CD14-positive monocyte (primary cell): ENCODE data around the gene NXPH3. TPM values are rescaled to one million over a fixed set of nuclear protein-coding genes. Genes with fewer than 3 reads are reported as not detected.

Experiments used
- DNase-seq, 3 donors: peaks; one replicate each; pipeline ENCODE4 v3.0.0-alpha.2; 2011 to 2022
- H2AFZ ChIP-seq: 2 replicates; pipeline ENCODE4 v1.6.0; 2012; ENCODE audit warnings: mild to moderate bottlenecking, low read depth, low read length, inconsistent platforms; ENCODE audit not compliant: insufficient read depth, poor library complexity, severe bottlenecking
- H3K27ac ChIP-seq, 2 donors: 1 replicate in 1 of 2; 2 replicates in 1 of 2; pipeline ENCODE4 v1.5.1; 2012 to 2013; ENCODE audit warnings: low read length in 2 of 2, control low read depth in 1 of 2, inconsistent platforms in 1 of 2, low read depth in 1 of 2, mild to moderate bottlenecking in 1 of 2
- H3K27me3 ChIP-seq, 2 donors: one replicate each; pipeline versions ENCODE4 v1.6.0 to v1.6.1; 2011 to 2013; ENCODE audit warnings: low read length in 2 of 2; ENCODE audit not compliant: control insufficient read depth in 2 of 2, insufficient read depth in 2 of 2
- H3K36me3 ChIP-seq, 2 donors: replicated peaks in 1 of 2; 1 replicate in 1 of 2; 2 replicates in 1 of 2; pipeline versions ENCODE4 v1.5.1 to v1.6.1; 2012 to 2013; ENCODE audit warnings: low read length in 2 of 2, control low read depth in 1 of 2, inconsistent platforms in 1 of 2, mild to moderate bottlenecking in 1 of 2; ENCODE audit not compliant: insufficient read depth in 2 of 2, control insufficient read depth in 1 of 2
- H3K4me1 ChIP-seq, 2 donors: 1 replicate in 1 of 2; 2 replicates in 1 of 2; pipeline versions ENCODE4 v1.5.1 to v1.6.1; 2012 to 2013; ENCODE audit warnings: low read length in 2 of 2, control low read depth in 1 of 2, inconsistent platforms in 1 of 2, mild to moderate bottlenecking in 1 of 2, moderate library complexity in 1 of 2; ENCODE audit not compliant: insufficient read depth in 2 of 2, control insufficient read depth in 1 of 2
- H3K4me2 ChIP-seq: replicated peaks from 2 replicates; pipeline ENCODE3; 2012; ENCODE audit warnings: low read length, moderate library complexity, mild to moderate bottlenecking; ENCODE audit not compliant: poor library complexity, severe bottlenecking; ENCODE audit errors: extremely low read depth
- H3K4me3 ChIP-seq, 3 experiments: fragments of 200-600 bp in 1 of 3; sonication (generic) in 1 of 3; replicated peaks in 1 of 3; 1 replicate in 2 of 3; 2 replicates in 1 of 3; pipeline ENCODE4 v1.5.1; 2011 to 2013; ENCODE audit warnings: low read length in 3 of 3, mild to moderate bottlenecking in 3 of 3, control low read depth in 2 of 3, low read depth in 2 of 3, inconsistent platforms in 1 of 3, moderate library complexity in 1 of 3
- H3K79me2 ChIP-seq: 2 replicates; pipeline ENCODE4 v1.6.0; 2012; ENCODE audit warnings: mild to moderate bottlenecking, control low read depth, inconsistent platforms, low read length, moderate library complexity; ENCODE audit not compliant: insufficient read depth
- H3K9ac ChIP-seq: 2 replicates; pipeline ENCODE4 v1.6.0; 2017; ENCODE audit warnings: low read length, mild to moderate bottlenecking; ENCODE audit not compliant: insufficient read depth, poor library complexity, severe bottlenecking
- H3K9me3 ChIP-seq, 2 donors: replicated peaks in 1 of 2; 1 replicate in 1 of 2; 2 replicates in 1 of 2; pipeline versions ENCODE4 v1.5.1 to v1.6.1; 2012 to 2013; ENCODE audit warnings: low read length in 2 of 2, control low read depth in 1 of 2; ENCODE audit not compliant: control insufficient read depth in 1 of 2, insufficient read depth in 1 of 2
- H4K20me1 ChIP-seq: 2 replicates; pipeline ENCODE4 v1.6.0; 2012; ENCODE audit warnings: mild to moderate bottlenecking, low read length, control low read depth, moderate library complexity; ENCODE audit not compliant: insufficient read depth
- H3K27ac Mint-ChIP-seq, 7 donors: one replicate each; pipeline ENCODE4 v1.8.0; 2020; ENCODE audit warnings: mild to moderate bottlenecking in 7 of 7, mixed read lengths in 7 of 7, moderate library complexity in 6 of 7, inconsistent platforms in 2 of 7
- H3K27me3 Mint-ChIP-seq, 3 donors: one replicate each; pipeline ENCODE4 v1.8.0; 2021 to 2022; ENCODE audit warnings: low read depth in 3 of 3, mild to moderate bottlenecking in 3 of 3, mixed read lengths in 3 of 3, moderate library complexity in 3 of 3, inconsistent platforms in 1 of 3
- H3K36me3 Mint-ChIP-seq, 2 donors: one replicate each; pipeline ENCODE4 v1.8.0; 2020; ENCODE audit warnings: mixed read lengths in 2 of 2, inconsistent platforms in 1 of 2, mild to moderate bottlenecking in 1 of 2
- H3K4me1 Mint-ChIP-seq: one replicate; pipeline ENCODE4 v1.8.0; 2020; ENCODE audit warnings: mild to moderate bottlenecking, mixed read lengths
- H3K4me3 Mint-ChIP-seq, 2 donors: one replicate each; pipeline ENCODE4 v1.8.0; 2020; ENCODE audit warnings: mild to moderate bottlenecking in 2 of 2, mixed read lengths in 2 of 2, moderate library complexity in 1 of 2
- H3K9me3 Mint-ChIP-seq, 7 donors: one replicate each; pipeline ENCODE4 v1.8.0; 2020 to 2022; ENCODE audit warnings: mixed read lengths in 7 of 7, mild to moderate bottlenecking in 6 of 7, moderate library complexity in 6 of 7, inconsistent platforms in 2 of 7
- WGBS: methylation state at CpG from one replicate; pipeline ENCODE4 v1.1.5; 2013; ENCODE audit warnings: missing lambda C conversion rate; ENCODE audit not compliant: insufficient coverage; 5-methylcytosine and 5-hydroxymethylcytosine counted together
- intact Hi-C, 2 donors: fragments of 100-400 bp; cut with micrococcal nuclease; formaldehyde crosslinking; loops; one replicate each; pipeline versions ENCODE4 v1.15.0 to v1.15.1; 2023
- polyA plus RNA-seq, 3 donors: library from polyadenylated mRNA; depleted of rRNA in 1 of 3; unstranded in 2 of 3; stranded (reverse) in 1 of 3; fragments of 300-500 nt in 2 of 3; fragments of >200 nt in 1 of 3; fragmentation: Illumina TruSeq in 2 of 3; gene quantifications; 1 replicate in 2 of 3; 2 replicates in 1 of 3; pipeline ENCODE4 v1.2.3, GENCODE V29; 2012 to 2021
- TF ChIP-seq, protein P1 (sequence below): fragments of 200-600 bp; IDR thresholded peaks from one replicate; pipeline ENCODE4 v1.8.0; 2022; ENCODE audit warnings: antibody characterized with exemption, mild to moderate bottlenecking

The NXPH3 gene
- polyA plus RNA-seq, 3 donors = not detected

GRCh38 chr17:49574323-49574781, 1.3 kb upstream of the NXPH3 start:
- 93% methylated on average over 6 of the region's 13 CpGs for WGBS
- intact Hi-C loops = loop anchor here (5.0 to 10.0 kb wide), 3 partner anchors 203 to 420 kb away; partner anchors contain the start of gene DLX3 (in 1 of the 2)

DNA sequence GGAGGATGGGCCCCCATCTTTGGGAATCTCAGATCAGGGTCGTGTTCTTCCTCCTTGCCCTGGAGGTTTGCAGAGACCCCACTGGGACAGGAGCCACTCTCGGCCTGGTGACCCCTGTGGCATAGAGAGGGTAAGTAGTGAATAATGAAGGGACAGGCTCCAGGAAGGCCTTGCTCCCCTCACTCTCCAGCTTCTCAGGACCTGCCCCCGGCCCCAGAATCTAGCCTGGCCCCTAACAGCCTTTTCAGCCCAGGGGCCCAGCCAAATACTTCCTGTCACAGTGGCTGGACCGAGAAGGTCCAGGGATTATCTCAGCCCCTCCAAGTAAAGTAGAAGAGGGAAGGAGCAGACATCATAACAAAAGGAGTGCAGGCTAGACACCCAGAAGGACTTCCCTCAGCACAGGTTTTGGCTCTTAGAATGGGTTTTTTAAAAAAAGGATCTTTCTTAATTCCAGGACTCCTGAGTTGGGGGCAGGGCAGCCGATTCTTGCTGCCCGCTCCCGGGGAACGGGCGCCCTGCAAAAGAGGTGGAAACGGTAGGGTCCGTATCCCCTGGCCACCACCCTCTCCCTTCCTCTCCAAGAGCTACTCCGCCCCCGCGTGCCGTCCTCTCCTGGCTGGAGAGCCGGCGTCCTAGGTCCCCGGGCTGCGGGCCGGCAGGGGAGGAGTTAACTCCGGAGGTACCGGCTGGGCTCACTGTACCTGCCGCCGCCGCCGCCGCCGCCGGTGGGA, 559 bp upstream of the NXPH3 start:
- H3K4me2 ChIP-seq = peak overlapping the region; percentile 75
- H3K27me3 Mint-ChIP-seq = peaks cover 68 to 88% (median 70%) of the 10 kb centered on the region in 3 donors

More at GRCh38 chr17:49574323-49574781, 1.3 kb upstream of the NXPH3 start:
- no peak overlapping the region for H3K9ac ChIP-seq
- Mint-ChIP-seq H3K4me1 (peaks cover 13% of the 10 kb centered on the region), H3K4me3 (peak overlapping the region in 1 of 2 donors; percentile 81), H3K27me3 (peaks cover 67 to 89% (median 70%) of the 10 kb centered on the region in 3 donors), H3K36me3 (no peaks in the 10 kb centered on the region), H3K9me3 (peaks cover 1 to 15% (median 7%) of the 10 kb centered on the region in 7 donors), H3K27ac (no peak overlapping the region)
- peaks cover 14 to 29% of the 10 kb centered on the region in 2 donors for H3K4me1 ChIP-seq
- peaks cover 16 to 78% of the 10 kb centered on the region in 2 donors for H3K27me3 ChIP-seq
- H3K4me3 ChIP-seq = no peak overlapping the region
- H4K20me1 ChIP-seq = no peaks in the 10 kb centered on the region
- no peaks in the 10 kb centered on the region for H3K9me3 ChIP-seq
- TF ChIP-seq, protein P1, sequence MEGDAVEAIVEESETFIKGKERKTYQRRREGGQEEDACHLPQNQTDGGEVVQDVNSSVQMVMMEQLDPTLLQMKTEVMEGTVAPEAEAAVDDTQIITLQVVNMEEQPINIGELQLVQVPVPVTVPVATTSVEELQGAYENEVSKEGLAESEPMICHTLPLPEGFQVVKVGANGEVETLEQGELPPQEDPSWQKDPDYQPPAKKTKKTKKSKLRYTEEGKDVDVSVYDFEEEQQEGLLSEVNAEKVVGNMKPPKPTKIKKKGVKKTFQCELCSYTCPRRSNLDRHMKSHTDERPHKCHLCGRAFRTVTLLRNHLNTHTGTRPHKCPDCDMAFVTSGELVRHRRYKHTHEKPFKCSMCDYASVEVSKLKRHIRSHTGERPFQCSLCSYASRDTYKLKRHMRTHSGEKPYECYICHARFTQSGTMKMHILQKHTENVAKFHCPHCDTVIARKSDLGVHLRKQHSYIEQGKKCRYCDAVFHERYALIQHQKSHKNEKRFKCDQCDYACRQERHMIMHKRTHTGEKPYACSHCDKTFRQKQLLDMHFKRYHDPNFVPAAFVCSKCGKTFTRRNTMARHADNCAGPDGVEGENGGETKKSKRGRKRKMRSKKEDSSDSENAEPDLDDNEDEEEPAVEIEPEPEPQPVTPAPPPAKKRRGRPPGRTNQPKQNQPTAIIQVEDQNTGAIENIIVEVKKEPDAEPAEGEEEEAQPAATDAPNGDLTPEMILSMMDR = no peak
- no peak overlapping the region for H2AFZ ChIP-seq
- no peak overlapping the region for H3K27ac ChIP-seq
- no peak for DNase-seq
- no peaks in the 10 kb centered on the region for H3K79me2 ChIP-seq
- no peak overlapping the region for H3K4me2 ChIP-seq
- no peaks in the 10 kb centered on the region for H3K36me3 ChIP-seq

More for the DNA sequence above, 559 bp upstream of the NXPH3 start:
- WGBS = 11% methylated on average over 27 of the region's 29 CpGs
- Mint-ChIP-seq H3K9me3 (peaks cover 1 to 15% (median 7%) of the 10 kb centered on the region in 7 donors), H3K27ac (no peak overlapping the region), H3K4me3 (peak overlapping the region in 1 of 2 donors; percentile 81), H3K4me1 (peaks cover 11% of the 10 kb centered on the region), H3K36me3 (no peaks in the 10 kb centered on the region)
- Histone ChIP-seq H4K20me1 (no peaks in the 10 kb centered on the region), H2AFZ (no peak overlapping the region), H3K27me3 (peaks cover 16 to 78% of the 10 kb centered on the region in 2 donors), H3K79me2 (no peaks in the 10 kb centered on the region), H3K36me3 (no peaks in the 10 kb centered on the region), H3K9ac (no peak overlapping the region), H3K27ac (no peak overlapping the region), H3K4me1 (peaks cover 10 to 22% of the 10 kb centered on the region in 2 donors), H3K4me3 (no peak overlapping the region), H3K9me3 (no peaks in the 10 kb centered on the region)
- intact Hi-C loops = loop anchor here (5.0 to 10.0 kb wide), 3 partner anchors 202 to 420 kb away; partner anchors contain the start of gene DLX3 (in 1 of the 2)
- DNase-seq = no peak
- TF ChIP-seq, protein P1 = no peak
